OCI-LY7 (cell line): ENCODE data around the gene GPX8.

ENCODE experiments used
- EZH2phosphoT487 ChIP-seq: fragments of 200-600 bp; sonication (generic); IDR thresholded peaks from 2 replicates; pipeline ENCODE4 v1.6.1; 2018; ENCODE audit warnings: low read depth, borderline replicate concordance, mild to moderate bottlenecking, mixed run types, antibody characterized with exemption, low read length, moderate library complexity, mixed read lengths
- TF ChIP-seq, protein P1 (sequence below): fragments of 200-600 bp; sonication (generic); conservative IDR thresholded peaks from 2 replicates; pipeline ENCODE4 v1.5.1; 2014; ENCODE audit warnings: mild to moderate bottlenecking, antibody characterized with exemption, low read length, moderate library complexity, mixed read lengths

DNA sequence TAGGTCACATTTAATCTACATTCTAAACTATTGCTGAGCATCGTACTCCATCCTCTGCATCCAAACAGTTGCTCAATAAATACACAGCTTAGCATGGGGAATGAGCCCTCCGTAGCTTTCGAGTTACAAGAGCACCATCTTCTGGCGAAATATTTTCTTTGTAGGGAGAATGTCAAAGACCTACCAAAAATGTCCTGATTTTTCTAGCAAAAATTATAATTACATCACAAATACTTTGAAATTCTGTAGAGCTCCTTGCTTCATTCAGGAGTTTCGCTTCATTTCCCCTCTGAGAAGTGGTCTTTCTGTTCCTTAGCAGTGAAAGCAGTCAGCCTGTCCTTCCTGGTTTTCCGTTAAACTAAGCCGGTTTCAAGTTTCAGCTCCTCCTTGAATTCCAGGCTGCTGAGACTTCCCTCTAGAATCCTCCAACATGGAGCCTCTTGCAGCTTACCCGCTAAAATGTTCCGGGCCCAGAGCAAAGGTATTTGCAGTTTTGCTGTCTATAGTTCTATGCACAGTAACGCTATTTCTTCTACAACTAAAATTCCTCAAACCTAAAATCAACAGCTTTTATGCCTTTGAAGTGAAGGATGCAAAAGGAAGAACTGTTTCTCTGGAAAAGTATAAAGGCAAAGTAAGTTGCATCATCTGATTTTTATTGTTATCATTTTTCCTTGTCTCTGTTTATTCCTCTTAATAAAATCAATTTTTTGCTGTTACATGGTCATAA is at the start of gene GPX8:
- TF ChIP-seq, protein P1, sequence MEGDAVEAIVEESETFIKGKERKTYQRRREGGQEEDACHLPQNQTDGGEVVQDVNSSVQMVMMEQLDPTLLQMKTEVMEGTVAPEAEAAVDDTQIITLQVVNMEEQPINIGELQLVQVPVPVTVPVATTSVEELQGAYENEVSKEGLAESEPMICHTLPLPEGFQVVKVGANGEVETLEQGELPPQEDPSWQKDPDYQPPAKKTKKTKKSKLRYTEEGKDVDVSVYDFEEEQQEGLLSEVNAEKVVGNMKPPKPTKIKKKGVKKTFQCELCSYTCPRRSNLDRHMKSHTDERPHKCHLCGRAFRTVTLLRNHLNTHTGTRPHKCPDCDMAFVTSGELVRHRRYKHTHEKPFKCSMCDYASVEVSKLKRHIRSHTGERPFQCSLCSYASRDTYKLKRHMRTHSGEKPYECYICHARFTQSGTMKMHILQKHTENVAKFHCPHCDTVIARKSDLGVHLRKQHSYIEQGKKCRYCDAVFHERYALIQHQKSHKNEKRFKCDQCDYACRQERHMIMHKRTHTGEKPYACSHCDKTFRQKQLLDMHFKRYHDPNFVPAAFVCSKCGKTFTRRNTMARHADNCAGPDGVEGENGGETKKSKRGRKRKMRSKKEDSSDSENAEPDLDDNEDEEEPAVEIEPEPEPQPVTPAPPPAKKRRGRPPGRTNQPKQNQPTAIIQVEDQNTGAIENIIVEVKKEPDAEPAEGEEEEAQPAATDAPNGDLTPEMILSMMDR = peak; percentile 68
- no peak for TF ChIP-seq EZH2phosphoT487
